Left hindlimb (tissue), 1 donor: Measurements from ENCODE around the gene PLEKHB1.

Source experiments
- DNase-seq: peaks from one replicate; pipeline ENCODE4 v3.0.0-alpha.2; 2018

PLEKHB1 gene

GRCh38 chr11:73693899-73694525 lies 47.6 kb downstream of the PLEKHB1 start:
- DNase-seq, result no peak

- no peak for DNase-seq
These were observed 58.7 kb downstream of the PLEKHB1 start for GRCh38 chr11:73705053-73705452.

- DNase-seq, result no peak
These were observed 64.6 kb downstream of the PLEKHB1 start for GRCh38 chr11:73710964-73711363.
